ENCODE measurements around the gene LSAMP. TPM values are rescaled to one million over a fixed set of nuclear protein-coding genes. Genes with fewer than 3 reads are reported as not detected.

The LSAMP gene
- total and polyA plus RNA-seq, 2 of the 4 experiments (the other 2 are of a cell fraction) = 7.9 to 8.0 TPM

- Histone ChIP-seq H3K9me1 (ENCODE audit: insufficient read depth, low read length) (no peaks in the 10 kb centered on the region), H4K20me1 (ENCODE audit: insufficient read depth, low read length) (no peaks in the 10 kb centered on the region), H2BK15ac (ENCODE audit: low read depth, low read length) (no peak overlapping the region), H4K5ac (ENCODE audit: low read depth, low read length) (no peak overlapping the region), H3K4me3 (ENCODE audit: insufficient read depth, low read depth, low read length) (no peak overlapping the region), H3K56ac (ENCODE audit: extremely low read depth, insufficient read depth, low read length) (no peak overlapping the region), H3K27me3 (ENCODE audit: control insufficient read depth, insufficient read depth, low read length) (no peaks in the 10 kb centered on the region), H3K14ac (replicated peaks; ENCODE audit: low read depth, low read length) (no peak overlapping the region), H4K91ac (ENCODE audit: insufficient read depth, low read depth, low read length) (no peak overlapping the region), H2BK20ac (ENCODE audit: low read depth, low read length) (no peak overlapping the region), H3K9ac (ENCODE audit: low read depth, low read length) (no peak overlapping the region), H3K79me1 (ENCODE audit: low read depth in 1 of 2, low read length in 2 of 2) (no peaks in the 10 kb centered on the region), H2BK5ac (ENCODE audit: low read depth, low read length, poor library complexity, severe bottlenecking) (no peak overlapping the region), H2AK5ac (ENCODE audit: low read depth, low read length) (no peak overlapping the region), H2AK9ac (replicated peaks; ENCODE audit: low read depth, low read length, poor library complexity) (no peak overlapping the region), H3K4ac (ENCODE audit: low read depth, low read length) (no peak overlapping the region), H4K8ac (ENCODE audit: low read depth in 2 of 2, low read length in 2 of 2) (no peak overlapping the region), H2AFZ (replicated peaks; ENCODE audit: low read length, poor library complexity) (no peak overlapping the region), H3K23ac (ENCODE audit: low read depth, low read length) (no peak overlapping the region), H2BK120ac (ENCODE audit: low read depth, low read length) (no peak overlapping the region), H3K9me3 (ENCODE audit: control insufficient read depth, insufficient read depth, low read length) (no peaks in the 10 kb centered on the region), H3K36me3 (ENCODE audit: control insufficient read depth, insufficient read depth, low read length) (no peaks in the 10 kb centered on the region), H3K27ac (ENCODE audit: insufficient read depth, low read length) (no peak overlapping the region), H3K4me2 (ENCODE audit: low read depth, low read length) (no peak overlapping the region), H3K4me1 (ENCODE audit: control insufficient read depth, insufficient read depth, low read length) (no peaks in the 10 kb centered on the region), H3K18ac (ENCODE audit: low read depth, low read length) (no peak overlapping the region)
- ATAC-seq (ENCODE audit: low read depth) = no peak
- no peak for DNase-seq
- CTCF ChIA-PET = no interaction called here
- TF ChIP-seq CEBPB (IDR thresholded peaks at IDR 0.05; ENCODE audit: low read depth, low read length) (no peak), RCOR1 (IDR thresholded peaks at IDR 0.05; ENCODE audit: insufficient replicate concordance, low read length) (no peak), BHLHE40 (IDR thresholded peaks at IDR 0.05; ENCODE audit: low read depth, low read length) (no peak), CHD1 (IDR thresholded peaks at IDR 0.05; ENCODE audit: low read depth, low read length) (no peak), RFX5 (IDR thresholded peaks at IDR 0.05; ENCODE audit: low read depth, low read length) (no peak), NFE2L2 (IDR thresholded peaks at IDR 0.05; ENCODE audit: low read depth, low read length) (no peak), MAFK (IDR thresholded peaks at IDR 0.05; ENCODE audit: low read depth, low read length) (no peak), CTCF (conservative IDR thresholded peaks at IDR 0.05; ENCODE audit: low read depth, low read length) (no peak), RAD21 (IDR thresholded peaks at IDR 0.05; ENCODE audit: low read length) (no peak), USF2 (IDR thresholded peaks at IDR 0.05; ENCODE audit: low read depth, low read length) (no peak), MAZ (IDR thresholded peaks at IDR 0.05; ENCODE audit: borderline replicate concordance, low read depth, low read length) (no peak), POLR2A (IDR thresholded peaks at IDR 0.05; ENCODE audit: low read depth, low read length) (no peak), FOS (IDR thresholded peaks at IDR 0.05; ENCODE audit: low read depth, low read length) (no peak), MXI1 (IDR thresholded peaks at IDR 0.05; ENCODE audit: borderline replicate concordance, low read depth, low read length) (no peak), SMC3 (IDR thresholded peaks at IDR 0.05; ENCODE audit: low read depth, low read length) (no peak)
- TF ChIP-seq, protein P1, sequence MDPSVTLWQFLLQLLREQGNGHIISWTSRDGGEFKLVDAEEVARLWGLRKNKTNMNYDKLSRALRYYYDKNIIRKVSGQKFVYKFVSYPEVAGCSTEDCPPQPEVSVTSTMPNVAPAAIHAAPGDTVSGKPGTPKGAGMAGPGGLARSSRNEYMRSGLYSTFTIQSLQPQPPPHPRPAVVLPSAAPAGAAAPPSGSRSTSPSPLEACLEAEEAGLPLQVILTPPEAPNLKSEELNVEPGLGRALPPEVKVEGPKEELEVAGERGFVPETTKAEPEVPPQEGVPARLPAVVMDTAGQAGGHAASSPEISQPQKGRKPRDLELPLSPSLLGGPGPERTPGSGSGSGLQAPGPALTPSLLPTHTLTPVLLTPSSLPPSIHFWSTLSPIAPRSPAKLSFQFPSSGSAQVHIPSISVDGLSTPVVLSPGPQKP (IDR thresholded peaks at IDR 0.05; ENCODE audit: borderline replicate concordance, low read depth, low read length) = no peak
- intact Hi-C loops (cut with micrococcal nuclease) (no loop called here), dilution Hi-C loops (cut with HindIII; ENCODE audit: low sequenced_read_pairs, unreplicated experiment) (no loop called here), in situ Hi-C loops (cut with MboI; ENCODE audit: low sequenced_read_pairs) (no loop called here)
- no CpG with 5 or more reads among the region's 2 CpGs for WGBS, 2 experiments (ENCODE audit: extremely low coverage in 2 of 2, insufficient read length in 1 of 2)
- POLR2A ChIA-PET (ENCODE audit: unreplicated experiment) = no interaction called here
- BruUV-seq (replicated peaks) = no TSS peak
Observed at GRCh38 chr3:116093374-116093773, 351.9 kb downstream of the LSAMP start.
